LHCN-M2 (cell line): ENCODE measurements around the gene FRZB. TPM values are rescaled to one million over a fixed set of nuclear protein-coding genes. Genes with fewer than 3 reads are reported as not detected.

Source experiments
- DNase-seq: peaks from one replicate; pipeline ENCODE4 v3.0.0-alpha.2; 2012; ENCODE audit warnings: low read depth
- total RNA-seq: library from RNA; depleted of rRNA; stranded (reverse); fragments of >200 nt; gene quantifications from 2 replicates; pipeline ENCODE4 v1.2.3, GENCODE V29; 2014; rRNA removed

Gene FRZB
- total RNA-seq, 1 experiment from 2014 or later: 0.92 TPM

DNA sequence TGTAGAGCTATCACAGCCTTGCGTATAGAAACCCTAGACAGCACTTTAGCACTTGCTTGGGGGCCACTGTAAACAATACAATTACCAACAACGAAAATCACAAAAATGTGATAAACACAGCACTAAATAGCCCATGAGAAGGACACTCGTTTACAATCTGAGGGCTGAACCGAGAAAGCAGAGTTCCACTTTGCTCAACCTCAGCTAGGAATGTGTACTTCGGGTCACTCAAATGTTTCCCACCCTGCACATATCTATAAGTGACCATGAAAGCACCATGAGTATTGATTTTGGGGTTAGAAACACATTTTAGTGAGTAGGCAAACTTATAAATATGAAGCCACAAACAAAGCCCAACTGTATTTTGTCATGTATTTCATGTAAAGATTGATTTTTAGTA is 62.3 kb downstream of the FRZB start:
- no peak for DNase-seq

DNA sequence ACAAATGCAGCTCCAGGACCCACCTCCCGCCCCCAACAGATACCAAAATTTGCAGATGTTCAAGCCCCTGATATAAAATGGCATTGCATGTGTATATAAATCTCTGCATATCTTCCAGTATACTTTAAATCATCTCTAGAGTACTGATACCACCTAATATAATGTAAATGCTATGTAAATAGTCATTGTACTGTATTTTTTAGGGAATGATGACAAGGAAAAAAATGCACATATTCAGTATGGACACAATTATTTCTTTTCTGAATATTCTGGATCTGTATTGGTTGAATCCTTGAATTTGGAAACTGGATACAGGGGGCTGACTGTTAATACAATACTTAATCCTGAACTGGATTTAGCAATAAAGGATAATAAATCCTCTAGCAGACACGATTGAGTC is 67.7 kb downstream of the FRZB start:
- no peak for DNase-seq

GRCh38 chr2:182792441-182792840 is 74.0 kb downstream of the FRZB start:
- no peak for DNase-seq

DNA sequence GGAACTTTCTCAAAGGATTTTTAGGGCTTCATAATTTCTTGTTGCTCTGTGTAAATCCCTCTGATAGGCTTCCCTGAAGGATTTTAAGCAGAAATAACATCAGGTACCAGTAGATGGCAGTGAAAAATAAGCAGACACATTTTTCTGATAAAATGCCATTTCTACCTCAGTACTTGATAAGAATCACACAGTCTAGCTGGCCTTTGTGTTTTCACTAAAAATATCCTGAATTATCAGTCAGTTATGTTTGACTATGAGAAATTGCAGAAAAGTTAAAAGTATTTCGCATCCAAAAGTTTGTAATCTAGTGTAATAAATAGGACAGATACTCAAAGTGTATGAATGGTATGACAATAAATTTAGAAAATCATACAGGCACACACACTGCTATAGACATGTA is 81.7 kb downstream of the FRZB start:
- peak; percentile 51 for DNase-seq

- no peak for DNase-seq
Measured at GRCh38 chr2:182784058-182784706, 82.3 kb downstream of the FRZB start.

Other genes starting within 250 kb of the FRZB start
- 82.2 and 90.4 TPM in 2 replicates for gene DNAJC10, start 150.4 kb downstream of the FRZB start, total RNA-seq
- gene NCKAP1, start 171.8 kb upstream of the FRZB start, total RNA-seq: 146 and 168 TPM in 2 replicates
- gene DUSP19, start 212.1 kb upstream of the FRZB start, total RNA-seq: 2.8 and 3.5 TPM in 2 replicates